ENCODE results near the gene KCNJ12. TPM values are rescaled to one million over a fixed set of nuclear protein-coding genes. Genes with fewer than 3 reads are reported as not detected.
A peak's percentile ranks its signal among the peaks of the same experiment; 100 is the strongest.

Gene KCNJ12
- total RNA-seq, 2 experiments from 2014 or later, result not detected

DNA sequence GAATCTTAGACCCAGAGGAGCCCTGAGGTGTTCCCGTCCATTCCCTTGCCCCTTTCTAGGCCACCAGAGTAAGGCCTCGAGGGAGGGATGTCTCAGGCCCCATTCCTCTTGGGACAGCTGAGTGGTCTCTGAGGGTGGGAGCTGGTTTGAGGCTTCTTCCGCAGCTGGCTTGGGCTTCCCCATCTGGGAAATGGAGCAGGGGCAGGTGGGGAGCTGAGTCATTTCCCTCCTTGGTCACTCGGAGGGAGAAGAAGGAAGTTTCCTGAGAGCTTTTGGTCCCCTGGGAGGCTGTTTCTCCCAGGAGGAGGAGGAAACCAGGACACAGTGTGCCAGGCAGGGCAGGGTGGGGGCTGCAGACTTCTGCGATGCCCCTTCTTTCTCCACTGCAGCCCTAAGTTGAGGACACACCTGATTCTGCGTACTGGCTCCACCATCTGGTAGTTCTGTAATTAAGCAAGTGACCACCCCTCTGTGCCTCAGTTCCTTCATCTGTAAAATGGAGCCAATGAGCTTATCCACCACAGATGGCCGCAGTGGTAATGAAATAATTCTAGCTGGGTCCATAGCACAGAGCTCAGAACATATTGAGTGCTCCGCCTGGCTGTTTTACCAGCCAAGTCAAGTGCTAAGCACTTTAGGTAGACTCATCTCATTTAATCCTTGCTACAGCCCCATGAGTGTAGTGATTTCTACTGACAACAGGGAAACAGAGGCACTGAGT lies 1.6 kb upstream of the KCNJ12 start:
- no peak for DNase-seq
- Mint-ChIP-seq H3K4me3 (no peak overlapping the region), H3K36me3 (ENCODE audit: low read depth) (no peaks in the 10 kb centered on the region), H3K9me3 (no peaks in the 10 kb centered on the region), H3K27ac (no peak overlapping the region), H3K27me3 (ENCODE audit: low read depth) (peaks cover 30% of the 10 kb centered on the region), H3K4me1 (ENCODE audit: low read depth) (peaks cover 6% of the 10 kb centered on the region)
- intact Hi-C loops (cut with micrococcal nuclease), result loop anchor here (5.0 kb wide), 1 partner anchor 138 kb away; no protein-coding TSS in a partner anchor
- CTCF ChIA-PET, result interaction anchor here (0.7 kb wide), 1 partner anchor 331 kb away, joined by 3 read pairs; no protein-coding TSS in a partner anchor

DNA sequence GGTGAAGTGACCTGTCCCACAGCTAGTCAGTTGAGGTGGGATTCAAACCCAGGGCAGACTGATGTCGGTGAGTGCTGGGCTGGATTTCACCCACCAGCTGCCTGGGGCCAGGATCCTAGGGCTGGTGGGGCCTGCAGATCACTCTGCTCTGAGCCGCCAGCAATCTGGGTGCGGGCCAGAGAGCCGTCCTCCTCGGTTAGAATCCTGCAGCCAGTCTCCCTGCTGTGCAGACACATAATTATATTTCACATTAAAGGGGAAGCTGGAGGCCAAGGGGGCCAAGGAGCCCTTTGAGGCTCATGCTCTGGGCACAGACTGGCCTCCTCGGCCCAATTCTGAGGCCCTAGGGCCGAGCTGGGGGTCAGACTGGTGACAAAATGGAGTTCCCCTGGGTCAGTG lies 996 bp upstream of the KCNJ12 start:
- H3K4me3 Mint-ChIP-seq, result no peak overlapping the region
- no peaks in the 10 kb centered on the region for H3K36me3 Mint-ChIP-seq (ENCODE audit: low read depth)
- no peak for DNase-seq
- H3K27me3 Mint-ChIP-seq (ENCODE audit: low read depth), result peaks cover 30% of the 10 kb centered on the region
- H3K4me1 Mint-ChIP-seq (ENCODE audit: low read depth), result peaks cover 6% of the 10 kb centered on the region
- H3K27ac Mint-ChIP-seq, result no peak overlapping the region
- no peaks in the 10 kb centered on the region for H3K9me3 Mint-ChIP-seq
- CTCF ChIA-PET, result interaction anchor here (0.7 kb wide), 1 partner anchor 331 kb away, joined by 3 read pairs; no protein-coding TSS in a partner anchor
- intact Hi-C loops (cut with micrococcal nuclease), result loop anchor here (5.0 kb wide), 1 partner anchor 137 kb away; no protein-coding TSS in a partner anchor

DNA sequence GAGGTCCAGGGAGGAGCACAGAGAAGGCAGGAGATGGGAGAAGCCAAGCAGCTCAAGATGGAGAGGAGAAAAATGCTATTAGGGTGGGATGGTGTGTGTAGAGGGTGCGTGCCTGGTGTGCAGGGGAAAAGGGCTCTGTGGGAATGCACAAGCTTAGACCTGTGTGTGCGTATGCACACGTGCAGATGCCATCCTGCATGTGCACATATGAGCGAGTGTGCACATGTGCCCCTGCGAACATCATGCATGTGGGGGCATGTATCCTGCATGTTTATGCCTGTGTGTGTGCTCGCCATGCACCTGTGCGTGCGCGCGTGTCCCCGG lies 438 bp upstream of the KCNJ12 start:
- CTCF ChIA-PET, result no interaction called here
- Mint-ChIP-seq H3K27ac (no peak overlapping the region), H3K9me3 (no peaks in the 10 kb centered on the region), H3K27me3 (ENCODE audit: low read depth) (peaks cover 30% of the 10 kb centered on the region), H3K36me3 (ENCODE audit: low read depth) (no peaks in the 10 kb centered on the region), H3K4me3 (no peak overlapping the region), H3K4me1 (ENCODE audit: low read depth) (peaks cover 6% of the 10 kb centered on the region)
- no peak for DNase-seq
- intact Hi-C loops (cut with micrococcal nuclease), result loop anchor here (2.0 to 5.0 kb wide), 2 partner anchors 95 to 137 kb away; no protein-coding TSS in a partner anchor

DNA sequence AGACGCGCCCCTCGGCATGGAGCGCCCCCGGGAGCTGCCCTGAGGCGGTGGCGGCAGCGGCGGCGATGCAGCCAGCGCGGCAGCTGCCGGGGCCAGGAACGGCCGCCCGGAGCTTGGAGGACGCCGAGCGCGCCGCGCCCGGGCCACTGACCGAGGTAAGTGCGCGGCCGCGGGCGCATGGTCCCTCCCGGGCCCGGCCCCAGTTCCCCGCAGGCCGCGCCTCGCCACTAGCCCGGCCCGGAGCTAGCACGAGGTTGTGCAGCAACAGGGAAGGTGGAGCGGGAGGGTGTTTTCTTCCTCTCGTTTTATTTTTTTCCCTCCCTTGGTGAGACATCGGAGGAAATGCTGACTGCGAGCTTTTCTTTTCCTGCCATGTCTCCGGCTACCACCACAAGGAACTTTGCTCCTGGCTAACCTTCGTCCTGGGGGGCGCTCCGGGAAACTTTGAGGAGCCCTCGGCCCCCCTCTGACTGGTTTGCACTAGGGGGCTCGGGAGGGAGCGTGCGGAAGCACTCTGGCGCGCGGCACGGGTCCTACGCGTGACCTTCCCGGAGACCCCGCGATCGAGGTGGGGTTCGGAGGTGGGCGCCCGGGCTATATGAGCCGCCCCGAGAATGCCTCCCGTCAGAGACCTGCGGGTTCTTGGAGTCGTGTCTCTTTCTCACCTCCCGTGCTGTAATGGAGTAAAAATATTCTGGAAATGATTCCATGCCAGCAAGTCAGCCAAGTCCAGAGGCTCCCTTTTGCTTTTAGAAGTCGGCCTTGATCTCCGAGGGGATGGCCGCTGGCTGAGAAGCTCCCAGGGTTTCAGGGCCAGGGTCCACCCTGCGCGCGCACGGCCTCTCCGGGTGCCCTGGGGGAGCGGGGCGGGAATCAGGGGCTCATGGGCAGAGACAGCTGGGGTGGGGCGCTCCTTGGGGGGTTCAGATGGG lies 868 bp downstream of the KCNJ12 start:
- CTCF ChIA-PET, result no interaction called here
- no peak for DNase-seq
- Mint-ChIP-seq H3K4me3 (peak overlapping the region; percentile 27), H3K4me1 (ENCODE audit: low read depth) (peaks cover 6% of the 10 kb centered on the region), H3K9me3 (no peaks in the 10 kb centered on the region), H3K36me3 (ENCODE audit: low read depth) (no peaks in the 10 kb centered on the region), H3K27me3 (ENCODE audit: low read depth) (peaks cover 30% of the 10 kb centered on the region), H3K27ac (no peak overlapping the region)
- intact Hi-C loops (cut with micrococcal nuclease), result loop anchor here (2.0 to 5.0 kb wide), 2 partner anchors 96 to 135 kb away; no protein-coding TSS in a partner anchor

DNA sequence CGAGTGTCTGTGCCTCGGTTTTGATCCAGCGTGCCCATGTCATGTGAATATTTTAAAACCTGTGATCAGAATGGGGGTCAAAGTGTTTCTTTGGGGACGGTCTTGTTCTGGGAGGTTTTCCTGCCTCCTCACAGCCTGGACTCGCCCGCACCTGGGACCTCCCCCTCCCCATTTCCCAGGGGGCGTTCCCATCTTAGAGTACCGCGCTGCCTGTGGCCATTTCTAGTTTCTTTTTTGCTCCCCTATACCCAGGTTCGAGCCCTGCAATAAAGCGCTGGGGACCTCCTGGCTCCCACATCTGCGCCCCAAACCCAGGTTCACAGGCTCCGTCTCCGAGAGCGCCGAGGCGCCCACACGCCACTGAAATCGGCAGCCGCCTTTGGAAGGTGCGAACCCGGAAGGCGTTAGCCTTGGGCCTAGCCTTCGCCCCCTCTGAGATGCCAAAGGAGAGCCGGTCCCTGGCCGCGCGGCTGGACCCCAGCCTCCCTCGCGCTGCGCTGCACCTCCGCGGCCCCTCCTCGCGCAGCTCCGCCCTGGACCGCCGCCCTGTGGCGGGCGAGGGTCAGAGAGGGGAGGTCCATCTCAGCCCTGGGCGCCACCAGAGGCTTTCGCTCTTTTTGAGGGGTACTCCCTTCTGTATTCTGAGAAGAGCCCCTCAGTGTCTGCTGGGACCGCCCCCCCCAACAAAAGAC lies 1.7 kb downstream of the KCNJ12 start:
- Mint-ChIP-seq H3K36me3 (ENCODE audit: low read depth) (no peaks in the 10 kb centered on the region), H3K4me3 (peak overlapping the region; percentile 27), H3K27me3 (ENCODE audit: low read depth) (peaks cover 30% of the 10 kb centered on the region), H3K27ac (no peak overlapping the region), H3K9me3 (no peaks in the 10 kb centered on the region), H3K4me1 (ENCODE audit: low read depth) (peaks cover 6% of the 10 kb centered on the region)
- intact Hi-C loops (cut with micrococcal nuclease), result loop anchor here (2.0 to 5.0 kb wide), 2 partner anchors 97 to 134 kb away; no protein-coding TSS in a partner anchor
- no peak for DNase-seq
- CTCF ChIA-PET, result interaction anchor here (1.2 kb wide), 1 partner anchor 135 kb away, joined by 3 read pairs; no protein-coding TSS in a partner anchor

DNA sequence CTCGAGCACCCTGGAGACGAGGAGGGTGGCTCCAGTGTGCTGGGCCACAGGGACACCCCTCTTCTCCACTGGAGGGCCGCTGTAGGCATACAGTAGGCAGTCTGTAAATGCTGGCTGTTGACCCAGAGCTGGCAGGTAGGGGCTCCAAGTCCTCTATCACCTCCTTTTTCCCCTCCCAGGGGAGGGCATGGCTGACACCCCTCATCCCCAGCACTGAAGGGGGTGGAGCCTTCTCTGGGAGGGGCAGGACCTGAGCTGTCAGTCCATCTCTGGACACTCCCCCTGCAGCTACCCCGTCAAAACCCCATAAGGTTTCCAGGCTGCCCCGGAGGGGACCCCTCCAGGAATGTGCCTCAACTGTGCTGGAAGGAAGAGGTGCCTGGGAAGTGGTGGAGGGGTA lies 2.4 kb downstream of the KCNJ12 start:
- H3K4me1 Mint-ChIP-seq (ENCODE audit: low read depth), result peaks cover 6% of the 10 kb centered on the region
- no peaks in the 10 kb centered on the region for H3K36me3 Mint-ChIP-seq (ENCODE audit: low read depth)
- H3K27me3 Mint-ChIP-seq (ENCODE audit: low read depth), result peaks cover 30% of the 10 kb centered on the region
- CTCF ChIA-PET, result interaction anchor here (1.2 kb wide), 1 partner anchor 135 kb away, joined by 3 read pairs; no protein-coding TSS in a partner anchor
- no peaks in the 10 kb centered on the region for H3K9me3 Mint-ChIP-seq
- no peak for DNase-seq
- H3K27ac Mint-ChIP-seq, result no peak overlapping the region
- intact Hi-C loops (cut with micrococcal nuclease), result loop anchor here (5.0 kb wide), 1 partner anchor 134 kb away; no protein-coding TSS in a partner anchor
- H3K4me3 Mint-ChIP-seq, result no peak overlapping the region

DNA sequence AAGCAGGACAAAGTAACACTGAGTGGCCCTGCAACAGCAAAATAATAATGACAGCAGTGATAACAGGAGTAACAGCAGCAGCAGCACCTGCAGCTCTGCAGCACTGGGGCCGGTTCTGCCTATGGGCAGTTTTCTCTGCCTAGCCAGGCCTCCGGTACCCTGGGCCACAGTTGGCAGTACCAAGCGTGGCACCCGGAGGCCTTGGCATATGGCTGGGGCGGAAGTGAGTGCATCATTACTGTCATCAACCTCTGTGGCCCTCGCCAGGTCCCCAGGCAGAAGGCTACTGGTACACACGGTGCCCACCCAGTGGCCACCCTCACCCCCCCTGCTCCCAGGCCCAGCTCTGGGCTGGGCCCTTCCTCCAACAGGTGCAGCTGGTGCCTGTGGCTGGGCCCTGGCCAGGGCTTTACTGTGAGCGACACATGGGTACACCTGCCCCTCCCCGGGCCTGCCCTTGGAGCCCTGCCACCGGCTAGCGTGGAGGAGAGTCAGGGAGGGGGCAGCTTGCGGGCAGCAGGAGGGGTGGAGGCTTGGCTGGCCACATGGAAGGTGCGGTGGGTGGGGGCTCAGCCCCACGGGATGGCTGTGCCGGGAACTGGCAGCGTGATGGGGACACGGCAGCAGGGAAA lies 3.0 kb downstream of the KCNJ12 start:
- no peaks in the 10 kb centered on the region for H3K9me3 Mint-ChIP-seq
- H3K4me1 Mint-ChIP-seq (ENCODE audit: low read depth), result peaks cover 6% of the 10 kb centered on the region
- DNase-seq, result no peak
- H3K27me3 Mint-ChIP-seq (ENCODE audit: low read depth), result peaks cover 30% of the 10 kb centered on the region
- CTCF ChIA-PET, result interaction anchor here (1.2 kb wide), 1 partner anchor 134 kb away, joined by 3 read pairs; no protein-coding TSS in a partner anchor
- no peak overlapping the region for H3K4me3 Mint-ChIP-seq
- H3K27ac Mint-ChIP-seq, result no peak overlapping the region
- intact Hi-C loops (cut with micrococcal nuclease), result loop anchor here (5.0 kb wide), 1 partner anchor 133 kb away; no protein-coding TSS in a partner anchor
- no peaks in the 10 kb centered on the region for H3K36me3 Mint-ChIP-seq (ENCODE audit: low read depth)

DNA sequence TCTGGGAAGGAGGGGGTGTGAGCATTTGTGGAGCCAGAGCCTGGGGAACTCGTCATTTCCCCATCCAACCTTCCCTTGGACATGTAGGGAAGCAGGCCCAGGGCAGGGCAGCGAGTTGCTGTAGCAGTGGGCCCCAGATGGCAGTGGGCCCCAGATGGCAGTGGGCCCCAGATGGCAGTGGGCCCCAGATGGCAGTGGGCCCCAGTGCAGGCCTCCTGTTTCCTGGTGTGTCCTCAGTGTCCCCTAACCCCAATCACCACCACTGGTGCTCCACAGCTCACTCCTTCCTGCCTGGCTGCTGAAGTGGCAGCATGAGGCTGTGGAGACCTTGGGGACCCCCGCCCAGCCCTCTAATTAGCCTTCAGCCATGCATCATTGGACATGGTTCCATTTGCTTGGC lies 4.5 kb downstream of the KCNJ12 start:
- Mint-ChIP-seq H3K9me3 (no peaks in the 10 kb centered on the region), H3K27me3 (ENCODE audit: low read depth) (peaks cover 20% of the 10 kb centered on the region), H3K4me3 (no peak overlapping the region), H3K27ac (no peak overlapping the region), H3K36me3 (ENCODE audit: low read depth) (no peaks in the 10 kb centered on the region), H3K4me1 (ENCODE audit: low read depth) (peaks cover 6% of the 10 kb centered on the region)
- CTCF ChIA-PET, result no interaction called here
- intact Hi-C loops (cut with micrococcal nuclease), result no loop called here
- DNase-seq, result no peak

DNA sequence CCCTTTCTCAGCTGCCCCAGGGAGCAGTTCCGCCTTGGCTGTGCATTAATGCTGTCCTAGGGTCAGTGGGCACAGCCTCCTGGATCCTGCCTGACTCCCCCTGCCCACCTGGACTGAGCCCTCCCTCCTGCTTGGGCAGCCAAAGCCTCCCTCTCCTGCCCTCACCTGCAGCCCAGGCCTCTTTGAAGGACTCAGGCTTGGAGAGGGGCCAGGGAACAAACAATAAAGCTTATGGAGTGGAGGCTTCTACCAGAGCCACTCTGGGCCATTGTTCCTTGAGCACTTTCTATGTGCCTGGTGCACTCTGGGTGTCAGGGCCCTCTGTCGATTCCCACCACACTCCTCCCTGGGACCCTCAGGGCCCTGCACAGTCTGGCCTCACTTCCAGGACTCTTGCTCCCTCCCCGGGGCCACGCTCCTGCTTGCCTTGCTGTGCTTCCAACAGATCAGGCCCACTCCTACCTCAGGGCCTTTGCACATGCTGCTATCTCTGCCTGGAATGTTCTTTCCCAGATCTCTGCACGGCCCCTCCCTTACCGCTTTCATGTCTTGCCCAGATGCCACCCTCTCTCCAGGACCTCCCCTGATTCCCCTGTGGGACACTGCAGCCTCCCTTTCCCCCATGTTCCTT lies 5.0 kb downstream of the KCNJ12 start:
- CTCF ChIA-PET, result no interaction called here
- H3K27me3 Mint-ChIP-seq (ENCODE audit: low read depth), result peaks cover 16% of the 10 kb centered on the region
- H3K27ac Mint-ChIP-seq, result no peak overlapping the region
- no peak for DNase-seq
- intact Hi-C loops (cut with micrococcal nuclease), result no loop called here
- peaks cover 6% of the 10 kb centered on the region for H3K4me1 Mint-ChIP-seq (ENCODE audit: low read depth)
- H3K9me3 Mint-ChIP-seq, result no peaks in the 10 kb centered on the region
- H3K4me3 Mint-ChIP-seq, result no peak overlapping the region
- H3K36me3 Mint-ChIP-seq (ENCODE audit: low read depth), result no peaks in the 10 kb centered on the region

DNA sequence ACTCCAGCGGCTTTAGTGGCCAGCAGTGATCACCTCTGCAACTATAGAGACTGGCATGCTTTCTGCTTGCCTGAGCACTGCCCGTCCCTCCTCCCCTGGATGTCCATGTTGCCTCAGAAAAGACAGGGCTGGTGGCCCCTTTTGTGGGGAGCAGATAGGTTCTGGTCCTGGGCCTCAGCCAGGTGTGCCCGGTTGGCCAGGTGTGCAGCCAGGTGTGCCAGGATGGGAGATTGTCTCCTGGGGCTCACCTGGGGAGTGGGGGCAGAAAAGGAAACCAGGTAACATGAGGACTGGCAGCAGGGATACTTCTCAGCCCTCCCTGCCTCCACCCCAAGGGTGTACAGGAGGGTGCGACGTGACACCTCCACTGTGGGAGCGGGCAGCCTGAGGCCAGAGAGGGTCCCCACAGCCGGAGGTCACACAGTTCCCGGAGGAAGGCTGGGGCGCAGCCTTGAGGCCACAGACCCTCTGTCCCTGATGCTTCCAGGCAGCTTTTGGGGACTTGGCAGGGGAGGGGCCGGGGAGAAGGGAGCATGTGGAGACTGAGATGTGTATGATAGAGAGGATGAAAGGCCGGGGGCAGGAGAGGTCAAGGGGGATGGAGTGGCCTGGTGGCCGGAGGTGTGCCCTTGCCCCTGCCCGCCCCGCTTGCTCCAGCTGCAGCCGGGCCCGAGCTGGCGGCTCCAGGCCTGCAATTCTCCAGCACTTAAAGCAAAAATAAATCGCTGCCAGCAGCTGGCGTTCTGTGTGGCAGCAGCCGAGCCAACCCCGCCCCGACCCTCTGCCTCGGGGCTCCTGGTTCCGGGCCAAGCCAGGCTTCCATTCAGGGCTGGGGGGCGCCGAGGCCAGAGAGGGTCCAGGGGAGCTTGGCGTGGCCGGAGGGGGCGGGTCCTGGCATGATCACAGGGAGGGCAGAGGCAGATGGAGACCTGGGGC lies 6.7 kb downstream of the KCNJ12 start:
- DNase-seq, result no peak
- no peak overlapping the region for H3K27ac Mint-ChIP-seq
- CTCF ChIA-PET, result interaction anchor here (0.5 kb wide), 1 partner anchor 97 kb away, joined by 3 read pairs; no protein-coding TSS in a partner anchor
- no peaks in the 10 kb centered on the region for H3K4me1 Mint-ChIP-seq (ENCODE audit: low read depth)
- intact Hi-C loops (cut with micrococcal nuclease), result no loop called here
- no peak overlapping the region for H3K4me3 Mint-ChIP-seq
- H3K9me3 Mint-ChIP-seq, result no peaks in the 10 kb centered on the region
- peaks cover 6% of the 10 kb centered on the region for H3K27me3 Mint-ChIP-seq (ENCODE audit: low read depth)
- no peaks in the 10 kb centered on the region for H3K36me3 Mint-ChIP-seq (ENCODE audit: low read depth)
